Activated gamma-delta T cell treated with anti-CD3 and anti-CD28 coated beads, Interleukin-2, amount 50 U/mL, for 16 hours (primary cell): Measurements from ENCODE around the gene PLS1.
A peak's percentile ranks its signal among the peaks of the same experiment; 100 is the strongest.
"Not testable (repeated sequence)": the region's sequence is repeated elsewhere in the genome, so short reads cannot be mapped to it uniquely, and the experiment has no call there.

Experiments used
- DNase-seq: peaks from one replicate; pipeline ENCODE4 v3.0.0-alpha.2; 2020; ENCODE audit warnings: low read depth

Gene PLS1, protein sequence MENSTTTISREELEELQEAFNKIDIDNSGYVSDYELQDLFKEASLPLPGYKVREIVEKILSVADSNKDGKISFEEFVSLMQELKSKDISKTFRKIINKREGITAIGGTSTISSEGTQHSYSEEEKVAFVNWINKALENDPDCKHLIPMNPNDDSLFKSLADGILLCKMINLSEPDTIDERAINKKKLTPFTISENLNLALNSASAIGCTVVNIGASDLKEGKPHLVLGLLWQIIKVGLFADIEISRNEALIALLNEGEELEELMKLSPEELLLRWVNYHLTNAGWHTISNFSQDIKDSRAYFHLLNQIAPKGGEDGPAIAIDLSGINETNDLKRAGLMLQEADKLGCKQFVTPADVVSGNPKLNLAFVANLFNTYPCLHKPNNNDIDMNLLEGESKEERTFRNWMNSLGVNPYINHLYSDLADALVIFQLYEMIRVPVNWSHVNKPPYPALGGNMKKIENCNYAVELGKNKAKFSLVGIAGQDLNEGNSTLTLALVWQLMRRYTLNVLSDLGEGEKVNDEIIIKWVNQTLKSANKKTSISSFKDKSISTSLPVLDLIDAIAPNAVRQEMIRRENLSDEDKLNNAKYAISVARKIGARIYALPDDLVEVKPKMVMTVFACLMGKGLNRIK

GRCh38 chr3:142595951-142596725 is at the start of gene PLS1:
Gene PLS1 (plus strand): TSS chr3:142596393. CDS start chr3:142664238, 67,845 bp downstream.
- DNase-seq, result peak; percentile 72

- no peak for DNase-seq
Observed at GRCh38 chr3:142549986-142550385, 46.2 kb upstream of the PLS1 start.

GRCh38 chr3:142552579-142552978 is 43.6 kb upstream of the PLS1 start:
- not testable (repeated sequence) for DNase-seq

GRCh38 chr3:142553741-142554140 is 42.5 kb upstream of the PLS1 start:
- DNase-seq, result no peak

DNA sequence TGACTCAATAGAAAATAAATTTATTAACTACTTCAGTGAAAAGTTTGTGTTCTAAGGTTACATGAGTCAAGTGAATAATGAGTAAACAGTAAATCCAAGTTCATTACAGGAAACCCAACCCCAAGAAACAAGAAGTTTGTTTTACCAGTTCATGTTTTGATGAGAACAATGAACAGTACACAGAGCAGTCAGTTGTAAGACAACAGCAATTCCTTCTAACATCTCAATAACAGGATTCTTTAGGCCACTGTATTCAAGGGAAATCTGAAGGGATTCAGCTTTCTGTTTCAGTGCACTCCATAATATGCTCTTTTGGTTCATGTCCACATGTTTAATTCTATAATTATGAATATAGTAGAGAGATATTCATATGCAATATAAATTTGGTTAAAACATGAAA is 36.1 kb upstream of the PLS1 start:
- no peak for DNase-seq

DNA sequence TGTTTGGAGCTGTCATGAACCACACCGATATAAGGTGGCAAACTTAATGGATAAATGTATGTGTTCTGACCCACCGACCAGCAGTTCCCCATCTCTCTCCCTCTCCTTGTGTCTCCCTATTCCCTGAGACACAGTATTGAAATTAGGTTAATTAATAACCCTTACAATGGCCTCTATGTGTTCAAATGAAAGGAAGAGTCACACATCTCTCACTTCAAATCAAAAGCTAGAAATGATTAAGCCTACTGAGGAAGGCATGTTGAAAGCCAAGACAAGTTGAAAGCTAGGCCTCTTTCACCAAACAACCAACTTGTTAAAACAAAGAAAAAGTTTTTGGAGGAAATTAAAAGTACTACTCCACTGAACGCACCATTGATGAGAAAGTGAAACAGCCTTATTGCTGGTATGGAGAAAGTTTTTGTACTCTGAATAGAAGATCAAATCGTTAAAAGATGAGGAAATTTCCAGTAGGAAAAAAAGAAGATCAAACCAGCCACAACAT is 32.6 kb upstream of the PLS1 start:
- no peak for DNase-seq

GRCh38 chr3:142566096-142566495 is 30.1 kb upstream of the PLS1 start:
- no peak for DNase-seq

DNA sequence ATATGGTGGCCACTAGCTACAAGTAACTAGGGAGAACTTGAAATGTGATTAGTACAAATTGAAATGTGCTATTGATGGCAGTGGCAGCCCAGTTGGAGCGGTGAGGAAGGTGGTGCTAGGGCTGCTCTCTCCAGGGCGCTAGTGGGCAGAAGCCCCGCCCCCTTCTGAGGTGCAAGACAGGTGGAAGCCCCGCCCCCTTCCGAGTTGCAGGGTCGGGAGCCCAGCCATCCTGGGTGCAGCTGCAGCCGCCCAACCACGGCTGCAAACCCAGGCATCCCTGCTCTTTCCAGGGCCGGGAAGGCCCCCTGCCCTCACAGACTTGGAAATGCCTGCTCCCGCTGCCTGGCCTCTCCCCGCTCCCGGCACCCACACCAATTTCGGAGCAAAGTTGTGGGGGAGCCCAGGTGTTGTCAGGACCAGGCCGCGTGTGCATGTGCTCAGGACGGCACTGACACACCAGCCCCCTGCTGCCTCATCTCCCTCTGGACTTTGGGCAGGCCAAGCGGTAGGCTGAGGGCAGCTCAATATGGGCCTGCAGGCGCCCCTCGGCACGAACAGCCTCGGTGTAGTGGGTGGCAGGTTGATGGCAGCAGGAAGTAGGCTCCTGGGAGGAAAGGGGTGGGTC is 27.7 kb upstream of the PLS1 start:
- no peak for DNase-seq

DNA sequence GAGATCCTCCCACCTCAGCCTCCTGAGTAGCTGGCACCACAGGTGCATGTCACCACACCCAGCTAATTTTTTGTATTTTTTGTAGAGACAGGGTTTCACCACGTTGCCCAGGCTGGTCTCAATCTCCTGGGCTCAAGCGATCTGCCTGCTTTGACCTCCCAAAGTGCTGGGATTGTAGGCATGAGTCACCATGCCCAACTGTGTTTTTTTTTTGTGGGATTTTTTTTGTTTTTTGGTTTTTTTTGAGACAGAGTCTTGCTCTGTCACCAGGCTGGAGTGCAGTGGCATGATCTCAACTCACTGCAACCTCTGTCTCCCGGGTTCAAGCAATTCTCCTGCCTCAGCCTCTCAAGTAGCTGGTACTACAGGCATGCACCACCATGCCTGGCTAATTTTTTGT is 26.8 kb upstream of the PLS1 start:
- DNase-seq, result not testable (repeated sequence)

- not testable (repeated sequence) for DNase-seq
Observed at GRCh38 chr3:142574223-142574622, 22.0 kb upstream of the PLS1 start.

GRCh38 chr3:142574665-142575064 is 21.5 kb upstream of the PLS1 start:
- DNase-seq, result no peak

- no peak for DNase-seq
Observed at GRCh38 chr3:142576792-142577191, 19.4 kb upstream of the PLS1 start.

- DNase-seq, result no peak
Observed at GRCh38 chr3:142577696-142578328, 18.4 kb upstream of the PLS1 start.

DNA sequence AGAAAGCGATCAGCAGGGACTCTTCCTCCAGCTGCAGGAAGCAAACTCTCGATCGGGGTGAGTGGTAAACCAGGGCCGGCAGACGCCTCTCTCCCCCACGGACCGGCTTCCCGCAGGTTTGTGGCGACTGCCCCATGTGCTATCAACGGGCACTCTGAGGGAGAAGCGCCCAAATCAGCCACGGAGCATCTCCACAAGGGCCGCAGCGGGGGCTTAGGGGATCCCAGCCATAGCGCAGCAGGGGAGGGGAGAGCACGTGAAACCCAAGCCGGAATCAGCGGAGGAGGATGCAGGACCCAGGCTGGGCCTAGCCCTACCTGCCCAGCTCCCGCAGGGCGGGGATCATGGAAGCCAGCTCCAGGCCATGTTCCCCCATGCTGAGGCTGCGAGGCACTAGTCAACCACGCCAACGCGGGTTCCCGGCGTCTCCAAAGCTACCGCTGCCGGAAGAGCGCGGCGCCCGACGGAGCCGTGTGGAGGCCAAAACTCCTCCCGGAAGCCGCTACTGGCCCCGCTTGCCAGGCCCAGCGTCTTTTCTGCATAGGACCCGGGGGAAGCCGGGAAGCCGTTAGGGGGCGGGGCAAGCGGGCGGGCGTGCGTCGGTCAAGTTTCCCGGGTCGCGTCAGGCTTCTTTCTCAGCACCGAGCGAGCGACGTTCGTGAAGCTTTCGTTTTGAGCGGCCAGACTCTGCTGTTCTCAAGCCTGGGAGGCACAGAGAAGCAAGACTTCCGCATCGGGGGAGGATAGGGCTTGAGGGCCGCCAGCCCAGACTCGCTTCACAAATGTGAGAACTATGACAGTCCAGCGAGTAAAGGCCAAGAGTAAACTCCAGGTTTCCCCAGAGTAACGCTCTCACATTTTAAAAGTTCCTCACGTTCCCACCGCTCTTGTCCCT is 17.6 kb upstream of the PLS1 start, which contains the start of gene ATR:
Gene ATR (minus strand): TSS at position 405 of the 895 bp plus-strand sequence. CDS start 29 bp downstream, at position 376.
- peak; percentile 93 for DNase-seq

- DNase-seq, result no peak
Observed at GRCh38 chr3:142580061-142580423, 16.2 kb upstream of the PLS1 start.

DNA sequence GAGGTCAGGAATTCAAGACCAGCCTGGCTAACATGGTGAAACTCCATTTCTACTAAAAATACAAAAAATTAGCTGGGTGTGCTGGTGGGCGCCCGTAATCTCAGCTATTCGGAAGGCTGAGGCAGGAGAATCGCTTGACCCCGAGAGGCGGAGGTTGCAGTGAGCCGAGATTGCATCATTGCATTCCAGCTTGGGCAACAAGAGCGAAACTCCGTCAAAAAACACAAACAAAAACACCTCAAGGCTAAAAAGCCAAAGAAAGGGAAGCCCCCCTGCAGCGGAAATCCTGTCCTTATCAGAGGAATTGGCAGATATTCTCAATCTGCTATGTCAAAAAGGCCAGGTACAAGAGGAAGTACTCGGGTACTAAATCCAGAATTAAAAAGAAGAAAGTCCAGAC is 15.1 kb upstream of the PLS1 start:
- DNase-seq, result not testable (repeated sequence)

GRCh38 chr3:142586803-142587406 is 9.3 kb upstream of the PLS1 start:
- DNase-seq, result no peak

- DNase-seq, result no peak
Observed at GRCh38 chr3:142588703-142589102, 7.5 kb upstream of the PLS1 start.

- DNase-seq, result not testable (repeated sequence)
Observed at GRCh38 chr3:142592268-142592667, 3.9 kb upstream of the PLS1 start.

GRCh38 chr3:142595141-142595540 is 1.1 kb upstream of the PLS1 start:
- no peak for DNase-seq
